ENCODE data around the gene SMG6. TPM values are rescaled to one million over a fixed set of nuclear protein-coding genes. Genes with fewer than 3 reads are reported as not detected.

The SMG6 gene
- total RNA-seq, 1 donor = 49.3 TPM

- no peak for DNase-seq (ENCODE audit: low read depth)
- H3K4me3 ChIP-seq (ENCODE audit: low read depth, low read length) = no peak overlapping the region
- no peak for TF ChIP-seq CTCF (IDR thresholded peaks at IDR 0.05; ENCODE audit: insufficient read depth, low read length)
Observed at GRCh38 chr17:2064520-2064971, 239.0 kb downstream of the SMG6 start.

GRCh38 chr17:2064147-2064489, 239.5 kb downstream of the SMG6 start:
- no peak for TF ChIP-seq CTCF (IDR thresholded peaks at IDR 0.05; ENCODE audit: insufficient read depth, low read length)
- no peak overlapping the region for H3K4me3 ChIP-seq (ENCODE audit: low read depth, low read length)
- no peak for DNase-seq (ENCODE audit: low read depth)

- DNase-seq (ENCODE audit: low read depth) = peak; percentile 88
- TF ChIP-seq CTCF (IDR thresholded peaks at IDR 0.05; ENCODE audit: insufficient read depth, low read length) = no peak
- H3K4me3 ChIP-seq (ENCODE audit: low read depth, low read length) = no peak overlapping the region
Observed at GRCh38 chr17:2063261-2064146, 240.1 kb downstream of the SMG6 start.

GRCh38 chr17:2062571-2063183, 240.9 kb downstream of the SMG6 start:
- no peak for TF ChIP-seq CTCF (IDR thresholded peaks at IDR 0.05; ENCODE audit: insufficient read depth, low read length)
- peak; percentile 53 for DNase-seq (ENCODE audit: low read depth)
- no peak overlapping the region for H3K4me3 ChIP-seq (ENCODE audit: low read depth, low read length)

GRCh38 chr17:2061441-2061958, 242.1 kb downstream of the SMG6 start:
- TF ChIP-seq CTCF (IDR thresholded peaks at IDR 0.05; ENCODE audit: insufficient read depth, low read length) = no peak
- no peak overlapping the region for H3K4me3 ChIP-seq (ENCODE audit: low read depth, low read length)
- no peak for DNase-seq (ENCODE audit: low read depth)

- DNase-seq (ENCODE audit: low read depth) = no peak
- TF ChIP-seq CTCF (IDR thresholded peaks at IDR 0.05; ENCODE audit: insufficient read depth, low read length) = no peak
Observed at GRCh38 chr17:2060681-2061440, 242.7 kb downstream of the SMG6 start.

More at GRCh38 chr17:2060681-2061440, 242.7 kb downstream of the SMG6 start:
- H3K4me3 ChIP-seq (ENCODE audit: low read depth, low read length) = no peak overlapping the region
